Fibroblast of lung (primary cell): ENCODE measurements around the gene SLC25A46. TPM values are rescaled to one million over a fixed set of nuclear protein-coding genes. Genes with fewer than 3 reads are reported as not detected.

ENCODE experiments used
- DNase-seq, 2 donors: peaks; one replicate each; pipeline versions ENCODE4 v3.0.0 to v3.0.0-alpha.2; 2010; ENCODE audit warnings: low read depth in 2 of 2
- H2AFZ ChIP-seq: 2 replicates; pipeline ENCODE4 v1.5.1; 2012; ENCODE audit warnings: low read length, control low read depth, inconsistent platforms
- H3K27ac ChIP-seq: 2 replicates; pipeline ENCODE4 v1.5.1; 2011; ENCODE audit warnings: low read length, control low read depth; ENCODE audit not compliant: insufficient read depth
- H3K27me3 ChIP-seq: 2 replicates; pipeline ENCODE4 v1.5.1; 2011; ENCODE audit warnings: mild to moderate bottlenecking, low read length; ENCODE audit not compliant: control insufficient read depth, insufficient read depth
- H3K36me3 ChIP-seq: 2 replicates; pipeline ENCODE4 v1.5.1; 2011; ENCODE audit warnings: low read length; ENCODE audit not compliant: control insufficient read depth, insufficient read depth
- H3K4me1 ChIP-seq: 2 replicates; pipeline ENCODE4 v1.5.1; 2011; ENCODE audit warnings: low read length; ENCODE audit not compliant: control insufficient read depth, insufficient read depth; ENCODE audit errors: extremely low read depth
- H3K4me2 ChIP-seq: 2 replicates; pipeline ENCODE4 v1.5.1; 2011; ENCODE audit warnings: low read length, control low read depth; ENCODE audit not compliant: insufficient read depth; ENCODE audit errors: extremely low read depth
- H3K4me3 ChIP-seq, 4 experiments: fragments of 200-600 bp in 1 of 4; sonication (generic) in 1 of 4; replicated peaks in 1 of 4; 2 replicates each; pipeline ENCODE4 v1.5.1; 2011 to 2016; ENCODE audit warnings: low read length in 4 of 4, low read depth in 3 of 4, mild to moderate bottlenecking in 3 of 4, control low read depth in 2 of 4, inconsistent platforms in 1 of 4, mixed read lengths in 1 of 4; ENCODE audit not compliant: insufficient read depth in 1 of 4; ENCODE audit errors: control extremely low read depth in 1 of 4
- H3K79me2 ChIP-seq: 2 replicates; pipeline ENCODE4 v1.5.1; 2012; ENCODE audit warnings: mild to moderate bottlenecking, low read length, inconsistent platforms; ENCODE audit not compliant: control insufficient read depth, insufficient read depth
- H3K9ac ChIP-seq: 2 replicates; pipeline ENCODE4 v1.5.1; 2011; ENCODE audit warnings: mild to moderate bottlenecking, low read length, control low read depth; ENCODE audit not compliant: insufficient read depth
- H3K9me3 ChIP-seq: 2 replicates; pipeline ENCODE4 v1.5.1; 2012; ENCODE audit warnings: low read depth, low read length; ENCODE audit not compliant: control insufficient read depth, insufficient read depth
- H4K20me1 ChIP-seq: 2 replicates; pipeline ENCODE4 v1.5.1; 2011; ENCODE audit warnings: low read length; ENCODE audit not compliant: control insufficient read depth, insufficient read depth; ENCODE audit errors: extremely low read depth
- CTCF ChIP-seq, 2 donors: IDR thresholded peaks in 1 of 2; conservative IDR thresholded peaks in 1 of 2; 1 replicate in 1 of 2; 2 replicates in 1 of 2; pipeline ENCODE4 v1.5.1; 2011 to 2012; ENCODE audit warnings: low read length in 2 of 2, control low read depth in 1 of 2, inconsistent platforms in 1 of 2, low read depth in 1 of 2, mild to moderate bottlenecking in 1 of 2
- EZH2 ChIP-seq: IDR thresholded peaks from 2 replicates; pipeline ENCODE4 v1.5.1; 2012; ENCODE audit warnings: low read length, control low read depth, mild to moderate bottlenecking; ENCODE audit errors: missing control alignments
- polyA plus RNA-seq, 2 donors: library from polyadenylated mRNA; depleted of rRNA in 1 of 2; stranded (reverse) in 1 of 2; unstranded in 1 of 2; fragments of >200 nt; gene quantifications; 2 replicates each; pipeline ENCODE4 v1.2.1, GENCODE V29; 2011 to 2012; ENCODE audit warnings: missing spikeins in 1 of 2
- total RNA-seq: library from RNA; depleted of rRNA; stranded (reverse); fragments of >200 nt; gene quantifications from 2 replicates; pipeline ENCODE4 v1.2.1, GENCODE V29; 2014

The SLC25A46 gene
- total and polyA plus RNA-seq, 2 donors (not counting 1 experiment from before 2014, with no cell fraction given), result 81.5 to 95.5 TPM

DNA sequence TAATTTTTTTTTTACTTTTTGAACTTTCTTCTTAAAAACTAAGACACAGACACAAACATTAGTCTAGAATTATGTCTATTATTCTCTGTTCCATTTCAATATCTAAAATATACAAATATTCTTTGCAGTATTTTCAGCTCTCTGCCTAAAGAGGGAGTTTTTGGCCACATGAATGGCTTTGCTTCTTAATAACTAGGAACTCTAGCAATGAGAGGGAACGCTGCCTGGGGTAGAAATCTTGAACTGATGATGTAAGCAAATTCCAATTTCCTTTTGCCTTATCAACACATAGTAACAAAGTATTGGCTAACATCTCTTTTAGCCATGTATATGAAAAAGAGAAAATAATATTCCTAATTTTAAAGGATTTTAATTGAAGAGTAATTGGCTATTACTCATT is 51.9 kb downstream of the SLC25A46 start:
- Histone ChIP-seq H3K36me3 (no peaks in the 10 kb centered on the region), H3K9me3 (no peaks in the 10 kb centered on the region), H3K27me3 (no peaks in the 10 kb centered on the region), H2AFZ (no peak overlapping the region), H4K20me1 (no peaks in the 10 kb centered on the region), H3K4me1 (no peaks in the 10 kb centered on the region), H3K4me3 (no peak overlapping the region), H3K27ac (no peak overlapping the region), H3K4me2 (no peak overlapping the region), H3K9ac (no peak overlapping the region), H3K79me2 (no peaks in the 10 kb centered on the region)
- peak; percentile 63 to 89 for DNase-seq
- TF ChIP-seq CTCF (conservative IDR thresholded peaks at IDR 0.05 in 1 of 2, IDR thresholded peaks at IDR 0.05 in 1 of 2; ENCODE audit: low read depth in 1 of 2, low read length in 2 of 2) (peak; percentile 52 to 71), EZH2 (no peak)

DNA sequence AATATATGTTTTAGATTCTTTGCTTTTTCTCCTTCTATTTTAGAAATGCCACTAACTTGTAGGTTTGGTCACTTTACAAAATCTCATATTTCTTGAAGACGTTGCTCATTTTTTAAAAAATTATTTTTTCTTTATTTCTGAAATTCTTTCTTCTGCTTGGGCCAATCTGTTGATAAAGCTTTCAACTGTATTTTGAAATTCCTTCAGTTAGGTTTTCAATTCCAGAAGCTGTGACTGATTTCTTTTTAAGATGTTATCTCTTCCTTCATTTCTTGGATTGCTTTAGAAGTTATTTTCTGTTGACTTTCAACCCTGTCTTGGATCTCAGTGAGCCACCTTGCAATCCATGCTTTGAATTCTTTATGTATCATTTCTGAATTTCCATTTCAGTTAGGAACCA is 64.2 kb downstream of the SLC25A46 start:
- DNase-seq, result no peak
- H3K4me2 ChIP-seq, result no peak overlapping the region
- no peaks in the 10 kb centered on the region for H3K9me3 ChIP-seq
- H4K20me1 ChIP-seq, result no peaks in the 10 kb centered on the region
- no peak overlapping the region for H3K27ac ChIP-seq
- no peak for TF ChIP-seq CTCF (conservative IDR thresholded peaks at IDR 0.05 in 1 of 2, IDR thresholded peaks at IDR 0.05 in 1 of 2; ENCODE audit: low read depth in 1 of 2, low read length in 2 of 2)
- TF ChIP-seq EZH2, result no peak
- no peak overlapping the region for H3K4me3 ChIP-seq
- H3K79me2 ChIP-seq, result no peaks in the 10 kb centered on the region
- H3K27me3 ChIP-seq, result no peaks in the 10 kb centered on the region
- H2AFZ ChIP-seq, result no peak overlapping the region
- H3K9ac ChIP-seq, result no peak overlapping the region
- H3K36me3 ChIP-seq, result no peaks in the 10 kb centered on the region
- peaks cover 3% of the 10 kb centered on the region for H3K4me1 ChIP-seq

DNA sequence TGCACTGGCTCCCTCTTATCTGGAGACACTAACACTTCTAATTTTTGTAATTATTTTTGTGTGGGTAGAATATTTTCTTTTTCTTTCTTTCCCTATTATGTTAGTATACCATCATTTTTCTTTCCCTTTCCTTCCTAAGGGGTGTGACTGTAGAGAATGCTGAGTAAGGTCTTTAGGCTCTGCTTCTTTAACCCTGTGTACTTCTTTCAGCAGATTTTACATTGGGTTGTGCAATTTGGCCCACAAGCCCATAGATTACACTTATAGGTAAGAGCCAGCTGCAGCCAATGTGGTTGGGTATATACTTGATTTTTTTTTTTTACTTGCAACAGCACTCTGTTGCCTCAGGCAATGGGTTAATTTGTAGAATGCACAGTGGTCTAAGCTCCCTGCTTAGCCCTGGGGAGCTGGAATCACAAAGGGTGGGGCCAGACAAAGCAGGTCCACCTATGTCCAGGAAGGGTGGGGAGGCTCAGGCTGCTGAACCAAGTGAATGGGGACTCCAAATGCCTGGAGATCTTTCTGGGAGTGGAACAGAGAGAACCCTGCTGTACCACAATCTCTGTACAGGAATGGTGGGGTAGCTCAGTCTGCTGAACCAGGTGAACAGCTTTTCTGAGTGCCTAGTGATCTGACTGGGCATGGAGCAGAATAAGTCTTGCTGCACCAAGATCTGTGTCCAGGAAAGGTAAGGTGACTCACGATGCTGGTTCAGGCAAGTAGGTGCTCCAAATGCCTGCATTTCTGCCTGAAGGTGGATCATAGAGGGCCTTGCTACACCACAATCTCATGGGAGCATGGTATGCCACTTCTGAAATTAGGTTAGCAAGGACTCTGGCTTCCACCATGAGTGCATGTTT is 64.9 kb downstream of the SLC25A46 start:
- DNase-seq, result no peak
- Histone ChIP-seq H2AFZ (no peak overlapping the region), H3K4me3 (no peak overlapping the region), H4K20me1 (no peaks in the 10 kb centered on the region), H3K9ac (no peak overlapping the region), H3K79me2 (no peaks in the 10 kb centered on the region), H3K27ac (no peak overlapping the region), H3K9me3 (no peaks in the 10 kb centered on the region), H3K36me3 (no peaks in the 10 kb centered on the region), H3K27me3 (no peaks in the 10 kb centered on the region), H3K4me2 (no peak overlapping the region), H3K4me1 (peaks cover 3% of the 10 kb centered on the region)
- TF ChIP-seq CTCF (conservative IDR thresholded peaks at IDR 0.05 in 1 of 2, IDR thresholded peaks at IDR 0.05 in 1 of 2; ENCODE audit: low read depth in 1 of 2, low read length in 2 of 2) (no peak), EZH2 (no peak)
